Measurements from ENCODE around the gene TMEM18.
"Not testable (repeated sequence)": the region's sequence is repeated elsewhere in the genome, so short reads cannot be mapped to it uniquely, and the experiment has no call there.

TMEM18 gene

GRCh38 chr2:714005-714741 is 37.0 kb upstream of the TMEM18 start:
- no peaks in the 10 kb centered on the region for H3K4me1 ChIP-seq (ENCODE audit: control insufficient read depth, insufficient read depth, low read length, poor library complexity, severe bottlenecking)
- no peak overlapping the region for H3K4me3 ChIP-seq (ENCODE audit: extremely low read depth, insufficient read depth, low read length, poor library complexity, severe bottlenecking)
- no peaks in the 10 kb centered on the region for H3K9me3 ChIP-seq (ENCODE audit: control insufficient read depth, low read length)
- WGBS, 2 experiments (ENCODE audit: insufficient coverage in 2 of 2): 65 to 73% methylated on average over 15 to 16 of the region's 17 CpGs
- H3K36me3 ChIP-seq (ENCODE audit: control insufficient read depth, insufficient read depth, low read length): no peaks in the 10 kb centered on the region
- H3K27ac ChIP-seq (ENCODE audit: low read depth, low read length, severe bottlenecking): no peak overlapping the region

- no peak overlapping the region for H3K4me3 ChIP-seq (ENCODE audit: extremely low read depth, insufficient read depth, low read length, poor library complexity, severe bottlenecking)
- 82 to 90% methylated on average over 1 of the region's 5 CpGs for WGBS, 2 experiments (ENCODE audit: insufficient coverage in 2 of 2)
- no peaks in the 10 kb centered on the region for H3K4me1 ChIP-seq (ENCODE audit: control insufficient read depth, insufficient read depth, low read length, poor library complexity, severe bottlenecking)
- H3K9me3 ChIP-seq (ENCODE audit: control insufficient read depth, low read length): no peaks in the 10 kb centered on the region
- no peak overlapping the region for H3K27ac ChIP-seq (ENCODE audit: low read depth, low read length, severe bottlenecking)
- H3K36me3 ChIP-seq (ENCODE audit: control insufficient read depth, insufficient read depth, low read length): no peaks in the 10 kb centered on the region
These were observed 33.9 kb upstream of the TMEM18 start for GRCh38 chr2:710867-711665.

GRCh38 chr2:709138-709765 is 32.0 kb upstream of the TMEM18 start:
- H3K36me3 ChIP-seq (ENCODE audit: control insufficient read depth, insufficient read depth, low read length): no peaks in the 10 kb centered on the region
- H3K9me3 ChIP-seq (ENCODE audit: control insufficient read depth, low read length): no peaks in the 10 kb centered on the region
- 86 to 94% methylated on average over 21 to 23 of the region's 23 CpGs for WGBS, 2 experiments (ENCODE audit: insufficient coverage in 2 of 2)
- H3K4me3 ChIP-seq (ENCODE audit: extremely low read depth, insufficient read depth, low read length, poor library complexity, severe bottlenecking): no peak overlapping the region
- H3K4me1 ChIP-seq (ENCODE audit: control insufficient read depth, insufficient read depth, low read length, poor library complexity, severe bottlenecking): no peaks in the 10 kb centered on the region
- no peak overlapping the region for H3K27ac ChIP-seq (ENCODE audit: low read depth, low read length, severe bottlenecking)

- Histone ChIP-seq H3K9me3 (ENCODE audit: control insufficient read depth, low read length) (no peaks in the 10 kb centered on the region), H3K27ac (ENCODE audit: low read depth, low read length, severe bottlenecking) (no peak overlapping the region), H3K4me3 (ENCODE audit: extremely low read depth, insufficient read depth, low read length, poor library complexity, severe bottlenecking) (no peak overlapping the region), H3K4me1 (ENCODE audit: control insufficient read depth, insufficient read depth, low read length, poor library complexity, severe bottlenecking) (no peaks in the 10 kb centered on the region), H3K36me3 (ENCODE audit: control insufficient read depth, insufficient read depth, low read length) (no peaks in the 10 kb centered on the region)
- WGBS, 2 experiments (ENCODE audit: insufficient coverage in 2 of 2): 86 to 92% methylated on average over 14 to 18 of the region's 18 CpGs
These were observed 31.5 kb upstream of the TMEM18 start for GRCh38 chr2:708667-709066.

- 79 to 81% methylated on average over 4 to 5 of the region's 7 CpGs for WGBS, 2 experiments (ENCODE audit: insufficient coverage in 2 of 2)
- Histone ChIP-seq H3K36me3 (ENCODE audit: control insufficient read depth, insufficient read depth, low read length) (no peaks in the 10 kb centered on the region), H3K27ac (ENCODE audit: low read depth, low read length, severe bottlenecking) (no peak overlapping the region)
These were observed 28.8 kb upstream of the TMEM18 start for GRCh38 chr2:705971-706511.

GRCh38 chr2:702765-703164 is 25.6 kb upstream of the TMEM18 start:
- H3K4me3 ChIP-seq (ENCODE audit: extremely low read depth, insufficient read depth, low read length, poor library complexity, severe bottlenecking); H3K9me3 ChIP-seq (ENCODE audit: control insufficient read depth, low read length): not testable (repeated sequence)
- WGBS, 2 experiments (ENCODE audit: insufficient coverage in 2 of 2): 96 to 98% methylated on average over 5 to 6 of the region's 8 CpGs

More at GRCh38 chr2:705971-706511, 28.8 kb upstream of the TMEM18 start:
- no peaks in the 10 kb centered on the region for H3K9me3 ChIP-seq (ENCODE audit: control insufficient read depth, low read length)
- H3K4me1 ChIP-seq (ENCODE audit: control insufficient read depth, insufficient read depth, low read length, poor library complexity, severe bottlenecking): no peaks in the 10 kb centered on the region
- no peak overlapping the region for H3K4me3 ChIP-seq (ENCODE audit: extremely low read depth, insufficient read depth, low read length, poor library complexity, severe bottlenecking)

GRCh38 chr2:696999-697627 is 19.9 kb upstream of the TMEM18 start:
- 88 to 96% methylated on average over 5 to 10 of the region's 11 CpGs for WGBS, 2 experiments (ENCODE audit: insufficient coverage in 2 of 2)
- Histone ChIP-seq H3K4me3 (ENCODE audit: extremely low read depth, insufficient read depth, low read length, poor library complexity, severe bottlenecking) (no peak overlapping the region), H3K36me3 (ENCODE audit: control insufficient read depth, insufficient read depth, low read length) (no peaks in the 10 kb centered on the region), H3K9me3 (ENCODE audit: control insufficient read depth, low read length) (no peaks in the 10 kb centered on the region), H3K27ac (ENCODE audit: low read depth, low read length, severe bottlenecking) (no peak overlapping the region), H3K4me1 (ENCODE audit: control insufficient read depth, insufficient read depth, low read length, poor library complexity, severe bottlenecking) (no peaks in the 10 kb centered on the region)

More at GRCh38 chr2:702765-703164, 25.6 kb upstream of the TMEM18 start:
- H3K27ac ChIP-seq (ENCODE audit: low read depth, low read length, severe bottlenecking); H3K36me3 ChIP-seq (ENCODE audit: control insufficient read depth, insufficient read depth, low read length); H3K4me1 ChIP-seq (ENCODE audit: control insufficient read depth, insufficient read depth, low read length, poor library complexity, severe bottlenecking): not testable (repeated sequence)

- H3K4me1 ChIP-seq (ENCODE audit: control insufficient read depth, insufficient read depth, low read length, poor library complexity, severe bottlenecking): no peaks in the 10 kb centered on the region
- 93 to 100% methylated on average over 4 of the region's 5 CpGs for WGBS, 2 experiments (ENCODE audit: insufficient coverage in 2 of 2)
- H3K9me3 ChIP-seq (ENCODE audit: control insufficient read depth, low read length): no peaks in the 10 kb centered on the region
- no peaks in the 10 kb centered on the region for H3K36me3 ChIP-seq (ENCODE audit: control insufficient read depth, insufficient read depth, low read length)
- H3K4me3 ChIP-seq (ENCODE audit: extremely low read depth, insufficient read depth, low read length, poor library complexity, severe bottlenecking): no peak overlapping the region
- H3K27ac ChIP-seq (ENCODE audit: low read depth, low read length, severe bottlenecking): no peak overlapping the region
These were observed 19.3 kb upstream of the TMEM18 start for GRCh38 chr2:696463-696862.

- Histone ChIP-seq H3K4me3 (ENCODE audit: extremely low read depth, insufficient read depth, low read length, poor library complexity, severe bottlenecking) (no peak overlapping the region), H3K4me1 (ENCODE audit: control insufficient read depth, insufficient read depth, low read length, poor library complexity, severe bottlenecking) (no peaks in the 10 kb centered on the region), H3K36me3 (ENCODE audit: control insufficient read depth, insufficient read depth, low read length) (no peaks in the 10 kb centered on the region), H3K27ac (ENCODE audit: low read depth, low read length, severe bottlenecking) (no peak overlapping the region), H3K9me3 (ENCODE audit: control insufficient read depth, low read length) (no peaks in the 10 kb centered on the region)
- 68 to 92% methylated on average over 5 of the region's 6 CpGs for WGBS, 2 experiments (ENCODE audit: insufficient coverage in 2 of 2)
These were observed 17.8 kb upstream of the TMEM18 start for GRCh38 chr2:694906-695510.

- no peak overlapping the region for H3K27ac ChIP-seq (ENCODE audit: low read depth, low read length, severe bottlenecking)
- no peak overlapping the region for H3K4me3 ChIP-seq (ENCODE audit: extremely low read depth, insufficient read depth, low read length, poor library complexity, severe bottlenecking)
- H3K4me1 ChIP-seq (ENCODE audit: control insufficient read depth, insufficient read depth, low read length, poor library complexity, severe bottlenecking): no peaks in the 10 kb centered on the region
- no CpG with 5 or more reads among the region's 2 CpGs for WGBS, 2 experiments (ENCODE audit: insufficient coverage in 2 of 2)
- H3K36me3 ChIP-seq (ENCODE audit: control insufficient read depth, insufficient read depth, low read length): no peaks in the 10 kb centered on the region
- H3K9me3 ChIP-seq (ENCODE audit: control insufficient read depth, low read length): no peaks in the 10 kb centered on the region
These were observed 17.0 kb upstream of the TMEM18 start for GRCh38 chr2:694174-694573.
